ENCODE results near the gene DNAH1.
"Not testable (repeated sequence)": the region's sequence is repeated elsewhere in the genome, so short reads cannot be mapped to it uniquely, and the experiment has no call there.

DNAH1 gene

GRCh38 chr3:52338131-52338530 is 22.0 kb downstream of the DNAH1 start:
- not testable (repeated sequence) for DNase-seq (ENCODE audit: low read depth)

- DNase-seq (ENCODE audit: low read depth) = peak; percentile 16
Measured at GRCh38 chr3:52339612-52340011, 23.5 kb downstream of the DNAH1 start.

GRCh38 chr3:52341123-52341522 is 25.0 kb downstream of the DNAH1 start:
- DNase-seq (ENCODE audit: low read depth) = no peak

- DNase-seq (ENCODE audit: low read depth) = no peak
Measured at GRCh38 chr3:52343946-52344600, 28.0 kb downstream of the DNAH1 start.

GRCh38 chr3:52345521-52346109 is 29.5 kb downstream of the DNAH1 start:
- no peak for DNase-seq (ENCODE audit: low read depth)

GRCh38 chr3:52346623-52347530 is 30.8 kb downstream of the DNAH1 start:
- DNase-seq (ENCODE audit: low read depth) = no peak

GRCh38 chr3:52347716-52348635 is 31.9 kb downstream of the DNAH1 start:
- DNase-seq (ENCODE audit: low read depth) = no peak

GRCh38 chr3:52349131-52349530 is 33.0 kb downstream of the DNAH1 start:
- no peak for DNase-seq (ENCODE audit: low read depth)

GRCh38 chr3:52349611-52350395 is 33.7 kb downstream of the DNAH1 start:
- DNase-seq (ENCODE audit: low read depth) = no peak

GRCh38 chr3:52350416-52350815 is 34.3 kb downstream of the DNAH1 start:
- DNase-seq (ENCODE audit: low read depth) = no peak

GRCh38 chr3:52350981-52351761 is 35.1 kb downstream of the DNAH1 start:
- no peak for DNase-seq (ENCODE audit: low read depth)

- DNase-seq (ENCODE audit: low read depth) = no peak
Measured at GRCh38 chr3:52351762-52352368, 35.7 kb downstream of the DNAH1 start.

- DNase-seq (ENCODE audit: low read depth) = no peak
Measured at GRCh38 chr3:52352566-52352965, 36.4 kb downstream of the DNAH1 start.

- DNase-seq (ENCODE audit: low read depth) = no peak
Measured at GRCh38 chr3:52353291-52353855, 37.3 kb downstream of the DNAH1 start.

GRCh38 chr3:52354676-52355075 is 38.6 kb downstream of the DNAH1 start:
- DNase-seq (ENCODE audit: low read depth) = no peak

GRCh38 chr3:52355526-52355925 is 39.4 kb downstream of the DNAH1 start:
- DNase-seq (ENCODE audit: low read depth) = no peak

GRCh38 chr3:52356126-52356525 is 40.0 kb downstream of the DNAH1 start:
- no peak for DNase-seq (ENCODE audit: low read depth)

- DNase-seq (ENCODE audit: low read depth) = no peak
Measured at GRCh38 chr3:52357151-52358080, 41.3 kb downstream of the DNAH1 start.
